Effector memory CD8-positive, alpha-beta T cell (primary cell): ENCODE measurements around the gene NR2E1.

Experiments
- ATAC-seq: fragments of 150-1000 bp; cut with Tn5 transposase; replicated peaks from 2 replicates; pipeline ENCODE4 v1.10.0; 2021; ENCODE audit warnings: mild to moderate bottlenecking, moderate library complexity
- DNase-seq, 3 experiments: peaks; one replicate each; pipeline ENCODE4 v3.0.0; 2021
- H3K27ac Mint-ChIP-seq, 2 donors: one replicate each; pipeline ENCODE4 v1.8.0; 2022; ENCODE audit warnings: mild to moderate bottlenecking in 2 of 2, mixed read lengths in 2 of 2, moderate library complexity in 2 of 2
- H3K27me3 Mint-ChIP-seq, 2 donors: one replicate each; pipeline ENCODE4 v1.8.0; 2022; ENCODE audit warnings: mixed read lengths in 2 of 2
- H3K36me3 Mint-ChIP-seq: one replicate; pipeline ENCODE4 v1.8.0; 2022; ENCODE audit warnings: mild to moderate bottlenecking, moderate library complexity, mixed read lengths; ENCODE audit not compliant: insufficient read depth
- H3K4me1 Mint-ChIP-seq, 2 donors: one replicate each; pipeline ENCODE4 v1.8.0; 2022; ENCODE audit warnings: low read depth in 2 of 2, mixed read lengths in 2 of 2
- H3K4me3 Mint-ChIP-seq, 2 donors: one replicate each; pipeline ENCODE4 v1.8.0; 2022; ENCODE audit warnings: mild to moderate bottlenecking in 2 of 2, mixed read lengths in 2 of 2, moderate library complexity in 2 of 2
- H3K9me3 Mint-ChIP-seq, 2 donors: one replicate each; pipeline ENCODE4 v1.8.0; 2022; ENCODE audit warnings: mixed read lengths in 2 of 2

The NR2E1 gene

GRCh38 chr6:108227290-108227689 is 61.5 kb downstream of the NR2E1 start:
- Mint-ChIP-seq H3K27me3 (no peaks in the 10 kb centered on the region), H3K4me3 (no peak overlapping the region), H3K4me1 (peaks cover 12 to 37% of the 10 kb centered on the region in 2 donors), H3K27ac (peak overlapping the region; percentile 68), H3K36me3 (peaks cover 26% of the 10 kb centered on the region), H3K9me3 (no peaks in the 10 kb centered on the region)
- DNase-seq (no peak), ATAC-seq (no peak)

GRCh38 chr6:108228416-108228815 is 62.6 kb downstream of the NR2E1 start:
- ATAC-seq: no peak

GRCh38 chr6:108235127-108235526 is 69.3 kb downstream of the NR2E1 start:
- Mint-ChIP-seq H3K4me1 (peaks cover 21 to 57% of the 10 kb centered on the region in 2 donors), H3K36me3 (peaks cover 8% of the 10 kb centered on the region), H3K27me3 (no peaks in the 10 kb centered on the region), H3K27ac (no peak overlapping the region), H3K4me3 (no peak overlapping the region), H3K9me3 (no peaks in the 10 kb centered on the region)
- DNase-seq (no peak), ATAC-seq (no peak)

More at GRCh38 chr6:108228416-108228815, 62.6 kb downstream of the NR2E1 start:
- peaks cover 21% of the 10 kb centered on the region for H3K36me3 Mint-ChIP-seq
- H3K9me3 Mint-ChIP-seq: no peaks in the 10 kb centered on the region
- H3K27ac Mint-ChIP-seq: peak overlapping the region in 1 of 2 donors; percentile 68
- H3K4me3 Mint-ChIP-seq: no peak overlapping the region
- peaks cover 12 to 46% of the 10 kb centered on the region in 2 donors for H3K4me1 Mint-ChIP-seq
- H3K27me3 Mint-ChIP-seq: no peaks in the 10 kb centered on the region
- DNase-seq: no peak

GRCh38 chr6:108236791-108237190 is 71.0 kb downstream of the NR2E1 start:
- peaks cover 21 to 50% of the 10 kb centered on the region in 2 donors for H3K4me1 Mint-ChIP-seq
- ATAC-seq: no peak
- no peak overlapping the region for H3K27ac Mint-ChIP-seq
- H3K27me3 Mint-ChIP-seq: no peaks in the 10 kb centered on the region
- no peaks in the 10 kb centered on the region for H3K9me3 Mint-ChIP-seq
- no peak overlapping the region for H3K4me3 Mint-ChIP-seq
- DNase-seq: no peak
- peaks cover 9% of the 10 kb centered on the region for H3K36me3 Mint-ChIP-seq

GRCh38 chr6:108238322-108238721 is 72.5 kb downstream of the NR2E1 start:
- no peak for ATAC-seq
- Mint-ChIP-seq H3K9me3 (no peaks in the 10 kb centered on the region), H3K27ac (no peak overlapping the region), H3K4me1 (peaks cover 26 to 43% of the 10 kb centered on the region in 2 donors), H3K27me3 (no peaks in the 10 kb centered on the region), H3K4me3 (no peak overlapping the region), H3K36me3 (peaks cover 11% of the 10 kb centered on the region)
- no peak for DNase-seq
